T-helper 1 cell (primary cell): ENCODE data around the gene HPCAL1.

Source experiments
- DNase-seq, 5 donors: peaks; one replicate each; pipeline ENCODE4 v3.0.0-alpha.2; 2012 to 2020

HPCAL1 gene

DNA sequence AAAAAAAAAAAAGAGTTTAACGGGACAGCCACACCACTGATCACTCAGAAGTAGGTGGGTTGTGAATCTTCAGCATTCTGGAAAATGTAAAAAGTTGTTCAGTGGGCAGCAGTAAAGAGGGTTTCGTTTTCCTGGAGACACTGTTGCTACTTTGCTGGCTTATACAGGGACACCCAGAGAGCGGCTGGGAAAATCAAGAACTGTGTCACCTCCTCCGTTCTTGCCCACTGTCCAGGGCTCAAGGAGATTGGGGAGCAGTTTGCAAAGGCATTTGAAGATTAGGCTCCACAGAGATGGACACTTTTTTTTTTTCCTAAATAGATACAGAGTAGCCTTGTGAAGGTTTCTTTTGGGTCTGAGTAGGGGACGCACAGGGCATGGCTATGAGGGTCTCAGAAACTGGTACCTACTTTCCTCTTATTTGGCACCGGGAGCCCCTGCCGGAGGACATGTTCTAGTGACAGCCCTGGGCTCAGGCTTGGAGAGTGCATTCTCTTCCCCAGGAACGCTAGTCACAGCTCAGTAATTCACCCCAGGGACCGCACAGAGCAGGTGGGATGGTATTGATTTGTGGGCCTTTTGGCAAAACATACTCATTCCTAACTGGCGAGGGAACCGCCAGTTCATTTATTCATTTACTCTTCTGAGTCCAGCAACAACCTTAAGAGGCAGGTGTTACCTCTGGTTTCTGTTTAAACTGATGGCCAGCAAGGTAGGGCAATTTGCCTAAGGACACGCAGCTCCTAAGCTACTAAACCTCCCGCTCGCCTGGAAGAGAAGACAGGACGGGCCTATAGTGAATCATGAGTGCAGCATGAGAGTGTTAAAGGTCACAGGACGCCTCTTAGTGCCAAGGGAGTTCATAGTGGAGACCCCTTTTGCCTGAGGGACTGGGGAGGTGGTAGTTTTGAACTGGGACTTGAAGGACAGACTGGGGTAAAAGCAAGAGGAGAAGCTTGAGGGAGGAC lies 53.1 kb downstream of the HPCAL1 start:
- no peak for DNase-seq

DNA sequence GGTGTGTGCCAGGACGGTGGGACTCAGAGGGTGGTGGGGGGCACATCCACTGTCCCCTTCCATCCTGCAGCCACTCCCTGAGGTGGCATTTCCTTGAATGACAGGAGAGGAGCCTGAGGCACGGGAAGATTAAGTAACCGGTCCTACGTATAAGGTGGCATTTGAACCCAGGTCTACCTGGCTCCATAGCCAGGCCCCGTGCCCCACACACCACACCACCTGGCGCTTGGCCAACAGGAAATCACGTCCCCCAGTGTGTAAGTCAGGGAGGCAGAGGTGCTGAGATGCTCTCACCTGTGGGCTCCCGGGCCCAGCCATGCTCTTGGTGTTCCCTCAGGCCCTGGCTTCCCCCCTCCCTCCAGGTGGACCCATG lies 53.7 kb downstream of the HPCAL1 start:
- DNase-seq, result no peak

DNA sequence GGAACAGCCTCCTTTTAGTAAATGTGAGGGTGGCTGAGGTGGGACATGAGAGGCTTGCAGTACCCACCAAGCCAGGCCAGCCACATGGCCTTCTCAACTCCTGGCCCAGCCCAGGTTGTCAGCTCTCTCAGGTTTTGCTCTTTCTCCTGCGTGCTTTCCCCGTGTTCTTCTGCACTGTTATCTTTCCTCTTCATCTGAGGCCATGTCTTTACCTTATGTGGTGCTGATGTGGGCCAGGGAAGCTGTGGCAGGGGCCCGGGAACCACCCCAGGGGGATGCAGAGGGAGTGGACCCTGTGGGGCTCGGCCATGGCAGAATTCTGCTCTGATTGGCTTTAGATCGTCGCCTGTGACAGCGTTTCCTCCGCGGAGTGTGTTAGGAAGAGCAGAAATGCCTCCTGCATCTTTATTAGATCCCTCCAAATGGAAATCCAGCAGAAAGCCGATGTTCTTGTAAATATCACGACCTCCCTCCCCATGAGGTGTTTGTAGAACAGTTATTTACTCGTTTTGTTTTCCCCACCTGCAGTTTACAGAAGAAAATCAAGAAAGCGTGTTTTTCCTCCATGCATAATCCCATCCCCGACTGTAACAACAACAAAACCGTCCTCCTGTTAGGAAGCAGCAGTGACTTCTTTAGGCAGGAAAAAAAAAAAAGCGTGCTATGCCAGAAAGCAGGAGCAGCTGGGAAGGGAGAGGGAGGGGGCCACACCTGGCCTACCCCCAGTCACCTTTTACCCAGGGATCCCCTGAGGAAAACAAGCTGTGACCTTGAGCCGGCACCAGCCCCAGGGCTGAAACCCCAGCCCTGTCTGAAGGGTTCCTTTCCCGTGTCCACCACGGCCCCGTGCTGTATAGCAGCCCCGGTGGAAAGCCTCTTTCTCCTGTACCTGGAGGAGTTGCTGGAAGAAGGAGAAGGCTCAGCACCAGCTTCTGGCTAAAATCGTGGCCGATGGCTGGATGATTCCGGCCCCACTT lies 54.8 kb downstream of the HPCAL1 start:
- no peak for DNase-seq

DNA sequence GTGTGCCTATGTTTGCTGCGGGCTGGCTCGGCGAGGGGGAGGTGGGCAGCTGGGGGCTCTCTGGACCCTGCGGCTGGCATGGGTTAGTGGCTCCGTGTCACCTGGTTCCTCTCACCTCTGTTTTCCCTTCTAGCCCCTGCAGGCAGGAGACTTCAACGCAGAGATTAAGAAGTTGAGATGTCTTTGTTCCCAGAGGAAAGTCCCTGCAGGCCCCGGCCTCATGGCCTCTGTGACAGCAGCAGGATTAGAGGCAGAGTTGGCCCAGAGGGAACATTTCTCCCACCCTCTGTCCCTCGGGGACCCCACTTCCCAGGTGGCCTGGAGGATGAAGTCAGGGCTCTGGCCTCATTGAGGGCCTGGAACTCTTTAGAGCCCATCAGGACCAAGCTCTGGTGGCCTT lies 56.5 kb downstream of the HPCAL1 start:
- DNase-seq, result no peak

- DNase-seq, result no peak
These were observed 57.1 kb downstream of the HPCAL1 start for GRCh38 chr2:10359731-10360329.

DNA sequence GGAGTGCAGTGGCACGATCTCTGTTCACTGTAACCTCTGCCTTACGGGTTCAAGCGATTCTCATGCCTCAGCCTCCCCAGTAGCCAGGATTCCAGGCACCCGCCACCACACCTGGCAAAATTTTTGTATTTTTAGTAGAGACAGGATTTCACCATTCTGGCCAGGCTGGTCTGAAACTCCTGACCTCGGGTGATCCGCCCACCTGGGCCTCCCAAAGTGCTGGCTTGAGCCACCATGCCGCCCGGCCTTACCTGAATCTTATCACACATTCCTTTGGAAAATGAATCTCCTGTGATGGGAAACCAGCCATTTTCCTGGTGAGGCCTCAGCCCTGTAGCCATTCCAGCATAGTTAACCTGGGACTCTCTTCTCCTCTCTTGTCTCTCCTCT lies 57.8 kb downstream of the HPCAL1 start:
- no peak for DNase-seq

GRCh38 chr2:10360850-10361588 lies 58.3 kb downstream of the HPCAL1 start:
- no peak for DNase-seq

DNA sequence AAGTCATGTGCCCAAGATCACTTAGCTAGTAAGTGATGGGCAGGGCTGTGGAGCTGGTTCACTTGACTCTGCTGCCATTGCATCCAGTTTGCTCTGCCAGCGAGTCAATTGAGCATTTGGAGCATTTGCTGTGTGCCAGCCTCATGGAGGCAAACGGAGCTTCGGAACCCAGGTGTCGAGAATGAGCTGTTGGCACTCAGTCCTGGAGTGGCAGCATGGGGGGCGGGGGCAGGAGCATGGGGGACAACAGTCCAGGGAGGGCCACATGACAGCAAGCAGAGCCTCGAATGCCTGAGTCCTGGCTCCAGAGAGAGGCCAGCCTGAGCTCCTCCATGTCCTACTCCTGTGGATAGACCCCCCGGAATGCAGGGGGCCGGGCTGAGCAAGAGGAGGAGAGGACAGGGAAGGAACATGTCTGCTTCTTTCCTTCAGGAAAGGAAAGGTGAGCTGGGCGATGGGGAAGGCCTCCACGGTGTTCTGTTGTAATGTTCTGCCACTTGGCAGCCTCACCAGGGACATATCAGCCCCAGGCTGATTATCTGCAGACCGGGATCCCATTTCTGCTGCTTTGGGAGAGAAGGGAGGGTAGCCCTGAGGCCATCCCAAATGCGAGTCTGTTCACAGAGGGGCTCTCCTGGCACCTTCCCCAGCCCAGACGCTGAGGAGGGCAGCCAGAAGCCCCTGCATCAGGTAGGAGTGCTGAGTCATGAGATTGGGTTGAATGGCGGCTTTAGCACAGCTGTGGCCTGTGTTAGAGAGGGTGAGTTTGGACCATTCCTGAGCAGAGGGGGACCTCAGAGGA lies 59.6 kb downstream of the HPCAL1 start:
- no peak for DNase-seq

DNA sequence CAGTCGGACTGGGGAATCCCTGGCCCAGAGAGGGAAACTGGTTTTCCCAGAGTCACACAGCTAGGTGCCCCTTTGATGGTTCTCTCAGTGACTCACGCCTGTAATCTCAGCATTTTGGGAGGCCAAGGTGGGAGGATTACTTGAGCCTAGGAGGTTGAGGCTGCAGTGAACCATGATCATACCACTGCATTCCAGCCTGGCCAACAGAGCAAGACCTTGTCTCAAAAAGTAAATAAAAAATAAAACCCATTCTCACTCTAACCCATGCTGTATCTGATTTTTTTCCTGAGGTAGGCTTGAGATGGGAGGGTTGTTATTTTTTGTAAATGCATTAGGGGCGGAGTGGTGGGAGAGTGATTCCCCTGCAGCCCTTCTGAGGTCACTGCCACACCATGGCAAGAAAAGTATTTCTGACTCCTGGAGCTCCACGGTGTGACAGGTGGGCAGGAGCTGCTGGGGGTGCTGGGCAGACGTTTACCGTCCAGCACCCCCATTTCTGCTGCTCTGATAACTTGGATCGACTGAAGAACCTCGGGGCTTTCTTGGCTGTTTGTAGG lies 60.3 kb downstream of the HPCAL1 start:
- no peak for DNase-seq

DNA sequence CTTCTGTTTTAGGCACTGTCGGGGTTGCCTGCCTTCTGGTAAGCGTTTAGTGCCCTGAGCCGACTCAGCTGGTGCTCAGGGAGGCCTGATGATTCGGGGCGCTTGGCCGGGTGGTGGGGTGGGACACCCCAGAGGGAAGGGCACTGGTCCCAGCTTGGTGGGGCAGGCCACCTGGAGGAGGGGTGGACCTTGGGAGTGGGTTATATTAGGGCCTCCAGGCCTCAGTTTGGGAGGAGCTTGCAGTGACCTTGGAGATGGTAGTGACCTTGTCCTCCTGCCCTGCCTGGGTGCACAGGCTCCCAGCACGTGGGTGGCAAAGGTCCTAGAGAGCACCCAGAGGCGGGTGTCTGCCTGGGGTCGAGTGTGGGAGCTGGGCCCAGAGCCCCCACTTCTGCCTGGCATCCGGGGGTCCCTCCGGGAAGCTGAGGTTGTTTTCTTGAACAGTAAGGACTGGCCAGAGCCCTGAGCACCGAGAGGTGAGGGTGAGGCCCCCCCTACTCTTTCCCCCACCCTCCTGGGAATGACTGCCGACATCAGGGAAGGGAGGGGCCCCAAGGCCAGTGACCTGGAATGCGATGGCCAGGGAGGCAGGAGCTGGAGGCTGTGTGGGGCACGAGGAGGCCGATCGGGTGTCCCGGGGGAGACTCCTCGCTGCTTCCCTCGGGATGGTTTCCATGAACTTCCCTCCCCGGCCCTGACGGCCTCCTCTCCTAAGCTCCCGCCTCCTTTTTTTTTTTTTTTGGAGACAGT lies 61.3 kb downstream of the HPCAL1 start:
- DNase-seq, result no peak

DNA sequence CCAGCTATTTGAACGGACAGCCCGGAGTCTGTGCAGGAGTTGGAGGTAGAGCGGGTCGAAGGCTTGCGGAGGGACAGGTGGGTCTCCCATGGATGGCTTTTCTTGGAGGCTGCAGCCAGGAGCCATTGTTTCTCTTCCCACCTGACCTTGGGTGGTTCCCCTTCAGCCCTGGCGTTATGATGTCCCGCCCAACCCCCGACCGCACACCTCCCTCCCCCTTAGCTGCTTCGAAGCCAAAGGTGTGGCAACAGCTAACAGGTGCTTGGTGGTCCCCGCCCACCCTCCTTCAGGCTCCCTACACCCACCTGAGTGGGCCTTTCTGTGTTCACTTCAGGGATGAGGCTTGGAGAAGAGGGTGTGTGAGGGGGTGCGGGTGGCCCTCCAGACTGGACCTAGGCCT lies 62.7 kb downstream of the HPCAL1 start:
- no peak for DNase-seq

GRCh38 chr2:10366601-10367270 lies 64.0 kb downstream of the HPCAL1 start:
- DNase-seq, result no peak

DNA sequence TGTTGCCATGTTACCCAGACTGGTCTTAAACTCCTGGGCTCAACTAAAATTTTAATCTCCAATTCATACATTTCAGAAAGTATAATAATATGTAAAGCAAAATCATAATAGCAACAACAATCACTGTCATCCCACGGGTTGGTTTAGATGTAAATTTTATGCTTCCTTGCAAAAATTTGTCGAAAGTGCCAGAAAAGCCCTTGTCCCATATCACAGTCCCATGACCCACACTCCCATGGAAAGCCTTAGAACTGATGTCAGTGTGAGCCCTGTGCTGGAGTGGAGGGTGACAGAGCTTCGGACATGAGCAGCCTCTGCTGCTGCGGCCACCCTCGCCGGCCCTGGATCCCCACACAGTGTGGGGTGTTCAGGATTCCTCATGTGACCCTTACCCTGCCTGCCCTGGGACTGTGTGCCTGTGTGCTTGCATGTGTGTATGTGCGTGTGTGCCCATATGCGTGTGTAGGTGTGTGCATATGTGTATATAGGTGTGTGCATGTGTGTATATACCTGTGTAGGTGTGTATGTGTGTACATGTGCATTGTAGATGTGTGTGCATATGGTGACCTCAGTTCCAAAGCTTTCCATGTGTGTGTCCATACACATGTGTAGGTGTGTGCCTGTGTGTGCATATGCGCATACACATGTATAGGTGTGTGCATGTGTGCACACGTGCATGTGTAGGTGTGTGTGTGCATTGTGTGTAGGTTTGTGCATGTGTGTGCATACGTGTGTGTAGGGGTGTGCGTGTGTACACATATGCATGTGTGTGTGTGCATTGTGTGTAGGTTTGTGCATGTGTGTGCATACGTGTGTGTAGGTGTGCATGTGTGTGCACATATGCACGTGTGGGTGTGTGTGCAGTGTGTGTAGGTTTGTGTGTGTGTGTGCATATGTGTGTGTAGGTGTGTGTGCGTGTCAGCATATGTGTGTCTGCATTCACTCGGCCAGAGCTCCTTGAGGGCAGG lies 65.1 kb downstream of the HPCAL1 start:
- DNase-seq, result no peak

GRCh38 chr2:10368491-10369231 lies 66.0 kb downstream of the HPCAL1 start:
- DNase-seq, result no peak

DNA sequence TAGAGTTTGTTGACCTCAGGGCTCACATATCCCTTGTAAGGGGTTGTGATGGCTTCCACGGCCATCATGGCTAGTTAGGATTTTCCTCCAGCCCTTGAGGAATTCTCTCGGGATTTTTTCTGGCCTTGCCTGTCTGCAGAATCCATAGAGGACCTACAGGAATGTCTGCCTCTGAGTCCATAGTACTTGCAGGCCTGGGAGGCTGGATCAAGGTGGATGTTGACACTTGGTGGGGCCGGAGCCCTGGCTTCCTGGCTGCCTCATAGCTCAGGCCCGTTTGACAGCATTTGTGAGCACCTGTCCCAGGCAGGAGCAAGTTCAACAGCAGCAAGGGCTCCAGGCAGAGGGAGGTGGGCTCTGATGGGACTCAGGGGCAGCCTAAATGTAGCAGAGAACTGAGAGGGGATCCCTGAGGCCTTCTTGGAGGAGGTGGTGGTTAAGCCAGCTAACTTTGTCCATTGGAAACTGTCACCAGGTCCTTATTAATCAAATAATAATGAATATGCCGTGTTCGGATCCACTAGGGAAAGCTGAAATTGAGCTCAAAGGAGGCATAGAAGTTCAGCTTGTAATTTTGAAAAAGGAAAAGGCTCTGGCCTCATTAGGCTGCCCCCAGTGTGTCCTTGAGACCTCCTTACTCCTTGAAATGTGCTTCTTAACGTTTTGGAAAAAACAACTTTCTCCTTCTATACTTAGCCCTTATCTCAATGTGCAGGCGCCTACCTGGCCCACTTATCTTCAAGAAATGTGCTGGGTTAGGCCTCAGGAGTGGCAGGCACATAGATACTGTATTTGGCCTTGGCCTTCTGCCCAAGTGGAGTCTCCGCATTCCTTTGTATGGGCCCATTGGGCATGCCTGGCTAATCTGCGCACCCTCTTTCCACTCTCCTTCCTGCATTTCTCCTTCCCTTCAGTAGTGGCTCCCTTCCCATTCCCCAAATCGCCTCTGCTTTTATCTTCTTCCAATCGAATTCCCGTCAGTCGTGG lies 66.9 kb downstream of the HPCAL1 start:
- no peak for DNase-seq

DNA sequence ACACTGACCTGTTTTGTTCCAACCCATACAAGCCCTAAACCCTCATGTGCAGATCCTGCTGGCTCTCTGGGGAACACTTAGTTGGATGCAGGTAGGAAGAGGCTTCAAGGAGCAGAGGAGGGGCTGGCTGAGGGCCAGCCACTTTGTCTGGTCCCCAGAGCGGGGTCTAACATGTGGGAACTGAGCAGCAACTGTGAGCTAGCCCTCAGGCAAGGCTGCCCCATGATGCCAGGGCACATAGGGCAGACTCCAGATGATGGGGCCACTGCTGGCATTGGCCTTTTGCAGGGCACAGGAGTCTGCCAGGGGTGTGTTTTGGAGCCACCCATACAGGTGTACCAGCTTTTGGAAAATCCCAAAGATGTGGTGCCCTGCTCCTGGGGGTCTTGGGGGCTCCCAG lies 67.7 kb downstream of the HPCAL1 start:
- DNase-seq, result no peak

DNA sequence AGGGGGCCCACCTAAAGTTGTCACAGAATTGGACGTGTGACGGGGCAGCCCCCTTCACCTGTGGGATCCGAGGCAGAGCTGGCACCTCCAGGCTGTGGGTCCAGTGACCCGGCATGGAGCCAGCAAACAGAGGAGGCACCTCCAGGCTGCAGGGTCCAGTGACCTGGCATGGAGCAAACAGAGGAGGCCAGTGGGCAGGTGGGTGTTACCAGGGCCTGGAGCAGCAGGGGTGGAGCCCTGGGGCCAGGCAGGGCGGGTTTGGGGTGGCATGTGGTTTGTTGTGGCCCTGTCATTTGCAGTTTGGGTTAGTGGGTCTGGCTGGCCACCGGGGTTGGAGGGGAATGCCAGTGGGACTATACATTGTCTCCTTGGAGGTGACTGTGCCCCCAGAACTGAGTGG lies 68.2 kb downstream of the HPCAL1 start:
- DNase-seq, result no peak
